IMR-90 (cell line): ENCODE results near the gene POLE4. TPM values are rescaled to one million over a fixed set of nuclear protein-coding genes. Genes with fewer than 3 reads are reported as not detected.

Source experiments
- ATAC-seq: fragments of 200-7000 bp; cut with Tn5 transposase; 2 replicates; pipeline ENCODE4 v1.9.1; 2020; ENCODE audit warnings: low read depth, mild to moderate bottlenecking, moderate library complexity
- BruUV-seq: library from RNA; stranded (reverse); fragments of 400-500 nt; replicated peaks from 2 replicates; lab custom pipeline; 2021; lab: Mats Ljungman, UMichigan
- CTCF ChIA-PET: fragments of 300-600 bp; formaldehyde crosslinking; extraction: SDS; loops from one replicate; lab custom pipeline; 2021; ENCODE audit warnings: antibody characterized with exemption; lab: Yijun Ruan, JAX
- POLR2A ChIA-PET: fragments of 300-600 bp; sonication (Branson Sonifier 250); formaldehyde crosslinking; loops from one replicate; lab custom pipeline; 2022; ENCODE audit warnings: antibody characterized with exemption; ENCODE audit not compliant: unreplicated experiment; lab: Charles Lee
- DNase-seq: peaks from one replicate; pipeline ENCODE4 v3.0.0; 2013
- H2AFZ ChIP-seq: replicated peaks from 2 replicates; pipeline ENCODE3; 2013; ENCODE audit warnings: low read length, mild to moderate bottlenecking; ENCODE audit not compliant: poor library complexity
- H2AK5ac ChIP-seq: 2 replicates; pipeline ENCODE4 v1.6.1; 2013; ENCODE audit warnings: low read depth, low read length, inconsistent platforms
- H2AK9ac ChIP-seq: replicated peaks from 2 replicates; pipeline ENCODE3; 2013; ENCODE audit warnings: mild to moderate bottlenecking, low read depth, low read length, moderate library complexity; ENCODE audit not compliant: poor library complexity
- H2BK120ac ChIP-seq: 2 replicates; pipeline ENCODE4 v1.6.1; 2013; ENCODE audit warnings: low read depth, low read length, inconsistent platforms
- H2BK15ac ChIP-seq: 3 replicates; pipeline ENCODE4 v1.6.1; 2013; ENCODE audit warnings: low read depth, low read length, inconsistent platforms
- H2BK20ac ChIP-seq: 2 replicates; pipeline ENCODE4 v1.6.1; 2013; ENCODE audit warnings: low read depth, mild to moderate bottlenecking, inconsistent platforms, low read length, moderate library complexity
- H2BK5ac ChIP-seq: 2 replicates; pipeline ENCODE4 v1.6.1; 2013; ENCODE audit warnings: mild to moderate bottlenecking, low read depth, low read length, inconsistent platforms; ENCODE audit not compliant: poor library complexity, severe bottlenecking
- H3K14ac ChIP-seq: replicated peaks from 2 replicates; pipeline ENCODE4 v1.6.1; 2013; ENCODE audit warnings: low read depth, low read length, inconsistent platforms
- H3K18ac ChIP-seq: 2 replicates; pipeline ENCODE4 v1.6.1; 2013; ENCODE audit warnings: low read depth, low read length, control low read depth
- H3K23ac ChIP-seq: 2 replicates; pipeline ENCODE4 v1.6.1; 2013; ENCODE audit warnings: low read depth, low read length, inconsistent platforms
- H3K27ac ChIP-seq: 2 replicates; pipeline ENCODE4 v1.5.1; 2013; ENCODE audit warnings: mild to moderate bottlenecking, control low read depth, low read length; ENCODE audit not compliant: insufficient read depth
- H3K27me3 ChIP-seq: 2 replicates; pipeline ENCODE4 v1.6.1; 2013; ENCODE audit warnings: low read length; ENCODE audit not compliant: control insufficient read depth, insufficient read depth
- H3K36me3 ChIP-seq: 2 replicates; pipeline ENCODE4 v1.6.1; 2013; ENCODE audit warnings: low read length, mixed read lengths; ENCODE audit not compliant: control insufficient read depth, insufficient read depth
- H3K4ac ChIP-seq: 2 replicates; pipeline ENCODE4 v1.6.1; 2013; ENCODE audit warnings: low read depth, low read length, inconsistent platforms
- H3K4me1 ChIP-seq: 2 replicates; pipeline ENCODE4 v1.6.1; 2013; ENCODE audit warnings: low read length, mixed read lengths; ENCODE audit not compliant: control insufficient read depth, insufficient read depth
- H3K4me2 ChIP-seq: 2 replicates; pipeline ENCODE4 v1.6.1; 2013; ENCODE audit warnings: low read depth, mild to moderate bottlenecking, control low read depth, low read length, moderate library complexity
- H3K4me3 ChIP-seq: 2 replicates; pipeline ENCODE4 v1.5.1; 2013; ENCODE audit warnings: low read depth, mild to moderate bottlenecking, control low read depth, low read length, moderate library complexity; ENCODE audit not compliant: insufficient read depth
- H3K56ac ChIP-seq: 2 replicates; pipeline ENCODE4 v1.6.1; 2013; ENCODE audit warnings: low read length, inconsistent platforms; ENCODE audit not compliant: insufficient read depth; ENCODE audit errors: extremely low read depth
- H3K79me1 ChIP-seq, 2 experiments: 2 replicates each; pipeline ENCODE4 v1.6.1; 2013; ENCODE audit warnings: low read length in 2 of 2, inconsistent platforms in 1 of 2, low read depth in 1 of 2
- H3K9ac ChIP-seq: 2 replicates; pipeline ENCODE4 v1.6.1; 2013; ENCODE audit warnings: low read depth, low read length, control low read depth
- H3K9me1 ChIP-seq: 2 replicates; pipeline ENCODE4 v1.6.1; 2013; ENCODE audit warnings: low read length, inconsistent platforms; ENCODE audit not compliant: insufficient read depth
- H3K9me3 ChIP-seq: 2 replicates; pipeline ENCODE4 v1.6.1; 2013; ENCODE audit warnings: low read length; ENCODE audit not compliant: control insufficient read depth, insufficient read depth
- H4K20me1 ChIP-seq: 2 replicates; pipeline ENCODE4 v1.6.1; 2013; ENCODE audit warnings: low read length, inconsistent platforms; ENCODE audit not compliant: insufficient read depth
- H4K5ac ChIP-seq: 2 replicates; pipeline ENCODE4 v1.6.1; 2013; ENCODE audit warnings: mild to moderate bottlenecking, low read depth, low read length, control low read depth
- H4K8ac ChIP-seq, 2 experiments: 2 replicates each; pipeline ENCODE4 v1.6.1; 2013; ENCODE audit warnings: low read depth in 2 of 2, low read length in 2 of 2, control low read depth in 1 of 2, inconsistent platforms in 1 of 2
- H4K91ac ChIP-seq: 2 replicates; pipeline ENCODE4 v1.6.1; 2013; ENCODE audit warnings: low read depth, low read length, inconsistent platforms; ENCODE audit not compliant: insufficient read depth
- CEBPB ChIP-seq: IDR thresholded peaks from 2 replicates; pipeline ENCODE4 v1.6.1; 2012; ENCODE audit warnings: low read depth, low read length, improper control_type of control experiment
- FOS ChIP-seq: fragments of 150-350 bp; IDR thresholded peaks from 2 replicates; pipeline ENCODE4 v1.6.1; 2016; ENCODE audit warnings: low read depth, low read length
- NFE2L2 ChIP-seq: fragments of 150-350 bp; IDR thresholded peaks from 2 replicates; pipeline ENCODE4 v1.6.1; 2016; ENCODE audit warnings: low read depth, mild to moderate bottlenecking, low read length
- RAD21 ChIP-seq: IDR thresholded peaks from 2 replicates; pipeline ENCODE4 v1.6.1; 2012; ENCODE audit warnings: low read length, improper control_type of control experiment
- WGBS, 2 experiments: methylation state at CpG; one replicate each; pipeline versions ENCODE4 v1.1.5 to v1.1.7; 2013; ENCODE audit warnings: missing lambda C conversion rate in 2 of 2; ENCODE audit not compliant: insufficient read length in 1 of 2; ENCODE audit errors: extremely low coverage in 2 of 2; 5-methylcytosine and 5-hydroxymethylcytosine counted together
- dilution Hi-C: fragments of 300-500 bp; cut with HindIII; formaldehyde crosslinking; loops from one replicate; pipeline ENCODE4 v1.14.3; 2018; ENCODE audit warnings: low sequenced_read_pairs; ENCODE audit not compliant: unreplicated experiment
- in situ Hi-C: fragments of 300-500 bp; cut with MboI; formaldehyde crosslinking; loops from 3 replicates; pipeline ENCODE4 v1.14.3; 2019; ENCODE audit warnings: low sequenced_read_pairs, inconsistent platforms, mixed read lengths
- intact Hi-C: fragments of 100-400 bp; cut with micrococcal nuclease; formaldehyde crosslinking; loops from 2 replicates; pipeline ENCODE4 v1.10.0; 2022
- polyA plus RNA-seq, 3 experiments: library from polyadenylated mRNA; depleted of rRNA; stranded (reverse); fragments of >200 nt; gene quantifications; 2 replicates each; pipeline ENCODE4 v1.2.3, GENCODE V29; 2012; ENCODE audit warnings: low replicate concordance in 1 of 3
- total RNA-seq: library from RNA; depleted of rRNA; stranded (reverse); fragments of >200 nt; gene quantifications from 2 replicates; pipeline ENCODE4 v1.2.3, GENCODE V29; 2012
- TF ChIP-seq, protein P1 (sequence below): conservative IDR thresholded peaks from 2 replicates; pipeline ENCODE4 v1.5.1; 2012; ENCODE audit warnings: mild to moderate bottlenecking, low read depth, low read length, improper control_type of control experiment

The POLE4 gene
- total and polyA plus RNA-seq, 2 of the 4 experiments (the other 2 are of a cell fraction) = 9.0 to 23.9 TPM

DNA sequence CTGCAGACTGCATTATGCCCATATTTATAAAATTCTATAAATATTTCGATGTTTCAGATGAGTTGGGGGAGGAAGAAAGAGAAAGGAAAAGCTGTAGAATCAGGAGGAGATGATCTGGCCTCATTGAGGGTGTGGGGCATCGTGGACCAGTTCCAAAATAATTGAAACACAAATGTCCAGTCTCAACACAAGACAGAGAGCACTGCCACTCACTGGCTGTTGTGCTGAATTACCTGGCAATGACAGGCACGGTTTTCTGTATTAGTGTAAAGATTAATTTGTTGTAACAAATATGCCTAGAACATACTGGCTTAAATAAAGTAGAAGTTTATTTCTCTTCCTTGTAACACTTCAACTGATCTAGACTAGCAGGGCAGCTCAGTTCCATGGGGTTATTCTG is 24.1 kb downstream of the POLE4 start:
- Histone ChIP-seq H2AFZ (no peak overlapping the region), H2BK15ac (no peak overlapping the region), H3K9me3 (no peaks in the 10 kb centered on the region), H3K18ac (no peak overlapping the region), H2AK5ac (no peak overlapping the region), H3K14ac (no peak overlapping the region), H3K4me2 (no peak overlapping the region), H2BK120ac (no peak overlapping the region), H3K27me3 (no peaks in the 10 kb centered on the region), H4K91ac (no peak overlapping the region), H2AK9ac (no peak overlapping the region), H3K4me3 (no peak overlapping the region), H3K27ac (no peak overlapping the region), H2BK5ac (no peak overlapping the region), H3K56ac (no peak overlapping the region), H3K23ac (no peak overlapping the region), H4K20me1 (no peaks in the 10 kb centered on the region), H3K4ac (no peak overlapping the region), H4K5ac (no peak overlapping the region), H3K79me1 (no peaks in the 10 kb centered on the region), H2BK20ac (no peak overlapping the region), H4K8ac (no peak overlapping the region), H3K9me1 (no peaks in the 10 kb centered on the region), H3K4me1 (no peaks in the 10 kb centered on the region), H3K36me3 (no peaks in the 10 kb centered on the region), H3K9ac (no peak overlapping the region)
- no TSS peak for BruUV-seq
- intact Hi-C loops (no loop called here), dilution Hi-C loops (no loop called here), in situ Hi-C loops (no loop called here)
- whole genome bisulfite sequencing, 2 experiments = no CpG with 5 or more reads among the region's 3 CpGs
- CTCF ChIA-PET = no interaction called here
- ATAC-seq (no peak), DNase-seq (no peak)
- TF ChIP-seq NFE2L2 (no peak), RAD21 (peak; percentile 11; the same call in 1 of the 2 replicates), CEBPB (no peak), FOS (no peak)
- TF ChIP-seq, protein P1, sequence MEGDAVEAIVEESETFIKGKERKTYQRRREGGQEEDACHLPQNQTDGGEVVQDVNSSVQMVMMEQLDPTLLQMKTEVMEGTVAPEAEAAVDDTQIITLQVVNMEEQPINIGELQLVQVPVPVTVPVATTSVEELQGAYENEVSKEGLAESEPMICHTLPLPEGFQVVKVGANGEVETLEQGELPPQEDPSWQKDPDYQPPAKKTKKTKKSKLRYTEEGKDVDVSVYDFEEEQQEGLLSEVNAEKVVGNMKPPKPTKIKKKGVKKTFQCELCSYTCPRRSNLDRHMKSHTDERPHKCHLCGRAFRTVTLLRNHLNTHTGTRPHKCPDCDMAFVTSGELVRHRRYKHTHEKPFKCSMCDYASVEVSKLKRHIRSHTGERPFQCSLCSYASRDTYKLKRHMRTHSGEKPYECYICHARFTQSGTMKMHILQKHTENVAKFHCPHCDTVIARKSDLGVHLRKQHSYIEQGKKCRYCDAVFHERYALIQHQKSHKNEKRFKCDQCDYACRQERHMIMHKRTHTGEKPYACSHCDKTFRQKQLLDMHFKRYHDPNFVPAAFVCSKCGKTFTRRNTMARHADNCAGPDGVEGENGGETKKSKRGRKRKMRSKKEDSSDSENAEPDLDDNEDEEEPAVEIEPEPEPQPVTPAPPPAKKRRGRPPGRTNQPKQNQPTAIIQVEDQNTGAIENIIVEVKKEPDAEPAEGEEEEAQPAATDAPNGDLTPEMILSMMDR = 0 out of 2 replicates have a peak, but pooled peaks have one; percentile 19
- POLR2A ChIA-PET = no interaction called here
